Peyer's patch (tissue), 4 donors: Measurements from ENCODE around the gene SRGAP2C.
"Not testable (repeated sequence)": the region's sequence is repeated elsewhere in the genome, so short reads cannot be mapped to it uniquely, and the experiment has no call there.

Source experiments
- POLR2A ChIP-seq, 2 donors: fragments of 450-650 bp; IDR thresholded peaks; one replicate each; pipeline ENCODE4 v1.5.1; 2017; ENCODE audit warnings: antibody characterized with exemption in 2 of 2, mild to moderate bottlenecking in 2 of 2, moderate library complexity in 2 of 2
- TF ChIP-seq, protein P1 (sequence below), 6 experiments: fragments of 450-650 bp in 4 of 6; fragments of 200-600 bp in 2 of 6; sonication (generic) in 1 of 6; IDR thresholded peaks; one replicate each; pipeline ENCODE4 v1.5.1; 2017 to 2019; ENCODE audit warnings: antibody characterized with exemption in 6 of 6, mild to moderate bottlenecking in 3 of 6, moderate library complexity in 1 of 6

DNA sequence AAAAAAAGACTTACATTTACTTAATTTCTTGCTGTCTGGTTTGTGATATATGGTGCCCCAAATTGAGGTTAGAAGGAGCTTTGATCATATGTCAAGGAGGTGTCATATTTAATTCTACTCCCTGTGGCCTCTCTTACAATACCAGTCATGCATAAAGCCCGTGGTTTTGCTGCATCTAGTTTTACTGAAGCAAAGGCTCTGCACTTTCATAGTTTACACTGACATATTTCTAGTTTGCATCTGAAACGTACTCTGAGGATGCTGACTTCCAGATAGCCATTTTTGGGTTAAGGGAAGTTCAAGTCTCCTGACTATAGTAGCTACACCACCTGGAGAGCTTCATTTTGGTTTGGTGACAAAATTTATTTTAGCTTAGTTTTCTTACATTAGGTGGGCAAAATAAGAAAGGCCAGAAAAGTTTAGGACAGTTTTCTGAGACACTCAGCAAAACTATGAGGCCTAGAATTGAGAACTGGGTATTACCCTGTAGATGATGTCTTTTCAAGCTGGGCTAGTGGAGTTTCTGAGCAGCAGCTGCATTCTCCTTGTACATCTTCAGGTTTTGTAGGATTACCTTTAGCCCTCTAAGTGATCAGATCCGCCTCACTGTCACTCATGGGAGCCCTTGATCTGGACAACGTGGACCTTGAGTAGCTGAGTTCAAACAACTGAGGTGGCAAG, 47.8 kb downstream of the SRGAP2C start:
- TF ChIP-seq, protein P1, sequence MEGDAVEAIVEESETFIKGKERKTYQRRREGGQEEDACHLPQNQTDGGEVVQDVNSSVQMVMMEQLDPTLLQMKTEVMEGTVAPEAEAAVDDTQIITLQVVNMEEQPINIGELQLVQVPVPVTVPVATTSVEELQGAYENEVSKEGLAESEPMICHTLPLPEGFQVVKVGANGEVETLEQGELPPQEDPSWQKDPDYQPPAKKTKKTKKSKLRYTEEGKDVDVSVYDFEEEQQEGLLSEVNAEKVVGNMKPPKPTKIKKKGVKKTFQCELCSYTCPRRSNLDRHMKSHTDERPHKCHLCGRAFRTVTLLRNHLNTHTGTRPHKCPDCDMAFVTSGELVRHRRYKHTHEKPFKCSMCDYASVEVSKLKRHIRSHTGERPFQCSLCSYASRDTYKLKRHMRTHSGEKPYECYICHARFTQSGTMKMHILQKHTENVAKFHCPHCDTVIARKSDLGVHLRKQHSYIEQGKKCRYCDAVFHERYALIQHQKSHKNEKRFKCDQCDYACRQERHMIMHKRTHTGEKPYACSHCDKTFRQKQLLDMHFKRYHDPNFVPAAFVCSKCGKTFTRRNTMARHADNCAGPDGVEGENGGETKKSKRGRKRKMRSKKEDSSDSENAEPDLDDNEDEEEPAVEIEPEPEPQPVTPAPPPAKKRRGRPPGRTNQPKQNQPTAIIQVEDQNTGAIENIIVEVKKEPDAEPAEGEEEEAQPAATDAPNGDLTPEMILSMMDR (IDR thresholded peaks at IDR 0.05) = not testable (repeated sequence)
- TF ChIP-seq POLR2A (IDR thresholded peaks at IDR 0.05) = not testable (repeated sequence)
